ENCODE results near the gene RINL.

The RINL gene

DNA sequence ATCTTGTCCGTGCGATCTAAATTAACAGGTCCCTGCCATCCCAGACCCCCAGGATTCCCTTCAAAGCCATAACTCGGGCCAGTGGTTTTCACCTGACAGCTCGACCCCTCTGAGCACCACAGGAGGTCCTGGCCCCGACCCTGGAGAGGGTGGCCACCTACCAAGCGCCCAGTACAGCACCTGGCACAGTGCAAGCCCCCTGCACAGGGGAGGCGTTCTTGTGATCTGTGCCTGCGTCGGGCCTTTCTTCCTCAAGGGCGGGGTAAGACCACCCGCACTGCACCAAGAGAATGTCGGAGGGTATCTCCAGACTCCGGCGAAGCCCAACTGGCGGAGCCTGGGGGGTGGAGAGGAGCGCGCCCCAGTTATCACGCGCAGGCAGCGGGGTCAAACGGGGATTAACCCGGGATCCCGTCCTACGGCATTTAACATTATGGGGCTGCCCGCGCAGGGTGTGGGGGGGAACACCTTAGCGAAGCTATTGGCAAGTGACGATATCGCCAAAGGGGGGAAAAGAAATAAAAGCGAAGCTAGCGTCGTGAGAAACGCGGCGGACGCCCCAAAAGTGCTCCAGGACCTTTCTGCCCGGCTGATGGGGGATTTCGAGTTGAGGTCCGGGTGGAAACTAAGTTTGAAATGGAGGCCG, 27.0 kb downstream of the RINL start:
- TF ChIP-seq, protein P1, sequence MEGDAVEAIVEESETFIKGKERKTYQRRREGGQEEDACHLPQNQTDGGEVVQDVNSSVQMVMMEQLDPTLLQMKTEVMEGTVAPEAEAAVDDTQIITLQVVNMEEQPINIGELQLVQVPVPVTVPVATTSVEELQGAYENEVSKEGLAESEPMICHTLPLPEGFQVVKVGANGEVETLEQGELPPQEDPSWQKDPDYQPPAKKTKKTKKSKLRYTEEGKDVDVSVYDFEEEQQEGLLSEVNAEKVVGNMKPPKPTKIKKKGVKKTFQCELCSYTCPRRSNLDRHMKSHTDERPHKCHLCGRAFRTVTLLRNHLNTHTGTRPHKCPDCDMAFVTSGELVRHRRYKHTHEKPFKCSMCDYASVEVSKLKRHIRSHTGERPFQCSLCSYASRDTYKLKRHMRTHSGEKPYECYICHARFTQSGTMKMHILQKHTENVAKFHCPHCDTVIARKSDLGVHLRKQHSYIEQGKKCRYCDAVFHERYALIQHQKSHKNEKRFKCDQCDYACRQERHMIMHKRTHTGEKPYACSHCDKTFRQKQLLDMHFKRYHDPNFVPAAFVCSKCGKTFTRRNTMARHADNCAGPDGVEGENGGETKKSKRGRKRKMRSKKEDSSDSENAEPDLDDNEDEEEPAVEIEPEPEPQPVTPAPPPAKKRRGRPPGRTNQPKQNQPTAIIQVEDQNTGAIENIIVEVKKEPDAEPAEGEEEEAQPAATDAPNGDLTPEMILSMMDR (IDR thresholded peaks at IDR 0.05; ENCODE audit: insufficient read depth, low read depth, low read length, missing control alignments), result no peak
- peak overlapping the region; percentile 69 for H3K4me3 ChIP-seq (ENCODE audit: low read length)
- no peak for DNase-seq (ENCODE audit: low read depth)

DNA sequence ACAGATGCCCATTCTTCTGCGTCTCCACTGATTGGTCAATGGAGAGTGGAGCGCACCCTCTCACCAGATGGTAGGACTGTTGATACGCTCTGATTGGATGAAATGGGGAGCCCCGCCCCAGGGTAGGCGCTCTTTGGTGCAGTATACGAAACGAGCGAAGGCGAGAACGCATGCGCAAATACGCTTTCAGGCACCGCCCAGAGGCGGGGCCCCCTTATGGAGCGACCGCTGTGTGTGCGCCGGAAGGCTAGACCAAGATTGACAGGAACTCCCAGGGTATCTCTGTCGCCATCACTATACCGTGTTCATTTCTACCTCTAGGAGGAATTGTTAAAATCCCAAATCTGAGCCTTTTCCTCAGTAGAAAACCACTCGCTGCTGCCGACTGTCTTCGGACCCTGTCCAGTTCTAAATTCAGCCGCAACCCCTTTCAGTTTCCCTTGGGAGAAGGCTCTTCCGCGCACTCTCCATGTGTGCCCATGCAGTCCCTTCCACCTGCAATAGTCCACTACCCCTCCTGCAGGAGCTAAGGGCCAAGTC, 27.6 kb downstream of the RINL start:
- TF ChIP-seq, protein P1 (IDR thresholded peaks at IDR 0.05; ENCODE audit: insufficient read depth, low read depth, low read length, missing control alignments), result no peak
- peak overlapping the region; percentile 69 for H3K4me3 ChIP-seq (ENCODE audit: low read length)
- peak; percentile 100 for DNase-seq (ENCODE audit: low read depth)

DNA sequence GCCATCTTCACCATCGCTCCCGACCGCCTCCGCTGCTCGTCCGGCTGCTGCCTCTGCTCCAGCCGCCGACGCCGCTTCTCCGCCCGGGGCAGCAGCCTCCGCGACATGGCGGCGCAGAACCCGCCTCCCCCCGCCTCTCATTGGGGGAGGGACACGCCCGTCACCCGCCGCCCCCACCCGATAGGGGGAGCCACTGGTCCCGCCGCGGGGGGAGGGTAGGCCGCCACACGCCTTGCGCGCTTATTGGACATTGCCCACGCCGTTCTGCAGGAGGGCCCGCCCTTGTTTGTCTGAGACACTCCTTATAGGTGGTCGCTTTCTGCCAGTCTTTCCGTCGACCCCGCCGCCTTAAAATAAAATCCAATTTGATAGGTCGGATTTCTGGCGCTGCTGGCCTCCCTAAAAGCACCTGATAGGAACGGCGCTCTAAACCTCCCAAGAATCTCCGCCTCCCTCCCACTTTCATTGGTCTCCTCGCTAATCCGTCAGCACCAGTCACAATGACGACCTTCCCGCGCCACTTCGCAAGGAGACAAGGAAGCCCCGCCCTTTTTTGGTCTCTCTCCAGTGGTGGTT, 28.1 kb downstream of the RINL start, which contains the start of gene HNRNPL:
Gene HNRNPL (minus strand): TSS at position 127 of the 576 bp plus-strand sequence. CDS start 20 bp downstream, at position 107.
- H3K4me3 ChIP-seq (ENCODE audit: low read length), result peak within 1 kb of the TSS; percentile 79
- TF ChIP-seq, protein P1 (IDR thresholded peaks at IDR 0.05; ENCODE audit: insufficient read depth, low read depth, low read length, missing control alignments), result peak; percentile 40
- DNase-seq (ENCODE audit: low read depth), result no peak

DNA sequence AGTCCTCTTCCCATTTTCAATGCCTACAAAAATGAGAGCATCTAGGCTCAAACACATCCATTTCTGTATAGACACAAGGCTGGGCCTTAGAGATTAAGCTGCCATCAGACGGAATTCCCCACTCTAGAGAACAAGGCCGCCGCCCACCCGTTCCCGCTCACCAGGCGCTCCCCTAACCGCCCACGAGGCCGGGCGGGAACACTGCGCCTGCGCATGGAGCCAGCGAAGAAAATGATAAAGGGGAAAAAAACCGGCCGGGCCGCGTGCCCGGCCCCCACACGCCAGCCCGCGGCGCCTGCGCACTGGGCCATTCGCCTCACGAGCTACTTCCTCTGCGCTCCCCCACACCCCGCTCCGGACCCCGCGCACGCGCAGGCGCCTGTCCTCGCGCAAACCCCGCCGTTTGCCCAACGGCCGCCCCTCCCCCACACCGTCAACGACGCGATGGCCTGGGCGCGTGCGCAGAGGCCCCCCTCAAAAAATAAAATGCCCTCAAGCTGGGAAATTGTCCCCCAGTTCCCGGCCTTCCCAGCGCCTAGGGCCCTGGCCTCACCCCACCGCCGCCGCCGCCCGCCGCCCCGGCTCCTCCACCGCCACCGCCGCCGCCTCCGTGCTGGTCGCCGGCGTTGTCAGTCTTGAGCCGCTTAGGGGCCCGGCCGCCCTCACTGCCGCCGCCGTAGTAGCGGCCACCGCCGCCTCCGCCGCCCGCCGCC, 28.8 kb downstream of the RINL start:
- DNase-seq (ENCODE audit: low read depth), result peak; percentile 94
- H3K4me3 ChIP-seq (ENCODE audit: low read length), result peak overlapping the region; percentile 79

DNA sequence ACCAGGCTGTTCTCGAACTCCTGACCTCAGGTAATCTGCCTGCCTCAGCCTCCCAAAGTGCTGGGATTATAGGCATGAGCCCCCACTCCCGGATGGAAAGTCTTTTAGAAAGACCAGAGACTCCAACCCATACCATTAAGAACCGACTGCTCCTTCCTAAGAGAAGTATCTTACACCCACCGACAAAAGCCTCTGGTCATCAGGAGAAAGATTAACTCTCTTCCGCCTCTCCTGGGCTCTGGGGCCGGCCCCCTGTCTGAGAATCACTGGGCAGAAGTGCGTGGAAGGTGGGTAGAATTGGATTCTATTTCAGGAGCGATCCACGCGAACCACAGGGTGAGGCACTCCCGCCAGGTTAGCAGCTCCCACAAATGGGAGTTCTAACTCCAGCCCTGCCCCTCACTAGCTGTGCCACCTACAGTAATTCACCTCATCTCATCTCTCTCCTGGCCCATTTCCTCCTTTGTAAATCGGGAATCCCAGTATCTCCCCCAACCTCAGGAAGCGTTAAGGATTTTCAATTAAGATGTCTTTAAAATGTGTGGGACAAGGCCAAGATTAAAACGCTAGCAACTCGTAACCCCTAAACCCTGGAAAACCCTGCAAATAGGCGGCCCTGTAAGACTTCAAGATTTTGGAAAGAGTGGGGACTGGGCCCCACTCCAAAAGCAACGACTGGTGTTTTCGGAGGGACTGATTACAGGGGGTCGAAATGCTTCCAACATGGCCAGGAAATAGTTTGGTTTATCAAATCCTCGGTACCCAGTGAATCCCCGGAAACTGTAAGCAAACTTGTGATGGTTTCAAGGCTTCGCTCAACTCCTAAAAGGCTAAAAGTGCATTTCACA, 29.6 kb downstream of the RINL start:
- peak overlapping the region; percentile 79 for H3K4me3 ChIP-seq (ENCODE audit: low read length)
- no peak for DNase-seq (ENCODE audit: low read depth)

More for the DNA sequence above, 28.8 kb downstream of the RINL start:
- TF ChIP-seq, protein P1 (IDR thresholded peaks at IDR 0.05; ENCODE audit: insufficient read depth, low read depth, low read length, missing control alignments), result no peak

DNA sequence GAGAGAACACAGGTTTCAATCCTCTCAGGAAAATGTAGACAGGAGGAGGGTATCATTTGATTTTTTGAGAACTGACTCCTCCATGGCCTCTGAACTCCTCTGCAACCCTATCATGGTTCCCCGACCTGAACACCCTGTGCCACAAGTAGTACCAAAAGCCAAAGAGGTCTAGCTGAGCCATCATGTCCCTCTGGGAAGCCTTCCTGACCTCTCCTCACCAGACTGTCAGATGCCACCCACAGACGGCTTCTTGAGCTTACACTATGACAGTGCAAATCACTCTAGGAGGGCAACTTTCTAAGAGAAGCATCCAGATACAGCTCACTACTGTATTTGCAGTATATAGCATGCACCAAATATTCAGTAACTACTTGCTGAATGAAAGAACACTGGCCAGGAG, 32.0 kb downstream of the RINL start:
- TF ChIP-seq, protein P1 (IDR thresholded peaks at IDR 0.05; ENCODE audit: insufficient read depth, low read depth, low read length, missing control alignments), result no peak
- no peak for DNase-seq (ENCODE audit: low read depth)
- no peak overlapping the region for H3K4me3 ChIP-seq (ENCODE audit: low read length)

More for the DNA sequence above, 29.6 kb downstream of the RINL start:
- TF ChIP-seq, protein P1 (IDR thresholded peaks at IDR 0.05; ENCODE audit: insufficient read depth, low read depth, low read length, missing control alignments), result no peak

Data from epithelial cell of esophagus (primary cell).